GM18517 (cell line): Measurements from ENCODE around the gene PIGS.

ENCODE experiments used
- ATAC-seq: cut with Tn5 transposase; IDR thresholded peaks from one replicate; pipeline ENCODE4 v1.9.1; 2021; ENCODE audit warnings: mild to moderate bottlenecking, moderate library complexity; ENCODE audit not compliant: unreplicated experiment

Gene PIGS

DNA sequence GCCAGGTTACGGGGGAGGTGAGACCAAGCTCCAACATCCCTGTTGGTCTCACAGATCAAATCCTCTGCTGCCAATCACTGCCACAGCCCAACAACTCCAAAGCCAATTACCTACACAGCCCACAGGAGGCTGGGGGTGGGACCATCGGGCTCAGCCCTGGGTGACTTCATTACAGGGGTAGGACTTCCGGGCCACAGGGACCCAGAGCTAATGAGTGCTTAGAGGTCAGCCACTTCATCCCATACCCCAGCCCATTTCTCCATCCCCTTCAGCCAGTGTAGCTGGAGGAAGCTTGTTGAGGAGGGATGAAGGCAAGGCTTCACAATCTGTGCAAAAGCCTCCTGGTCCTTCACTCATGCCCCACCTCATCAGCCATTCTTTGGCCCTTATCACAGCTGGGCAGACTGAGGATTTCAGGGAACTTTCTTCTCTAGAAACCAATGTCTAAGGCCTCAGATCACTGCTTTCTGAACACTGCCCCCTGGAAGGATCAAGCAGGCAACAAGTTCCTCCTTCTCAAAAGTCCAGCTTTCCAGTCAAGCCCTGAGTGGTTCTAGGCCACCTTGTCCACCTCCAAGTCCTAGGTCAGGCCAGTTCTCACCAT lies 59.4 kb downstream of the PIGS start:
- no peak for ATAC-seq

DNA sequence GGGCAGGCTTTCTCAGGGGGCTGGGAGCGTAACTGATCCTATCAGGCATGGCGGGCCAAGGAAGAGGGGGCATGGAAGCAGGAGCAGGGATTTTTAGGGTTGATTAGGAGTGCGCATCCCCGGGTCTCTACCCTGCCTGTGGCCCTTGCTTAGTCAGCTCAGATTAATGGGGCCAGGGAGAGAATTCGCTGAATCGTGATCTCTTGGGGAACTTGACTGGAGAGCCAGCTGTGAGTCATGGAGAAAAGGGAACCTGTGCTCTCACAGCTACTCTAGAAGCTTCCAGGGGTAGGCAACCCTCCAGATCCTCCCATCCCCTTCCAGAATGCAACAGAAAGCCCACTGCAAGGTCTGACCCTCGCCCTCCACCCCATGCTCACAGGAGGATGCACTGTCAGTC lies 61.5 kb downstream of the PIGS start:
- ATAC-seq = no peak

DNA sequence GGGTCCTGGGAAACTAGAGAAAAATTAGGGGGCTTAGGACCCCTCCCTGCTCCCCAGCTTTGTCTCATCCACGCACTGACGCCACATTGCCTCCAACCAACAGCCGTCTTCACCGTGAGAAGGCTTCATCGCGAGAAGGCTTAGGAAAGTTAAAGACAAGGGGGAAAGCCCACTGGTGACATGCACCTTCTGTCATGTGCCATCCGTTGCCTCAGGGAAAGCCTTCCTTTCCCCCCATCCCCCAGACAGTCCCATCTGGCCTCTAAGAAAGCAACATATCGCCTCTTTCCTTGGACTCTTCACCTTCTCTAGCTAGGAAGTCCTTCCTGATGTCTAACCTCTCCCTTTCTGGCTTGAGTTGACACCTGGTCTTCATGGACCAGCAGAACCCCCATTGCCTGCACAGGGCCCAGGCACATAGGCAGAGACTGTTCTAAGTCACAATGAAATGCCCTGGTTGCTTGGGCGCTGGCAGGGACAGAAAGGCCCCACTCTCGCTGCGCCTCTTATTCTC lies 63.1 kb downstream of the PIGS start:
- ATAC-seq = no peak

DNA sequence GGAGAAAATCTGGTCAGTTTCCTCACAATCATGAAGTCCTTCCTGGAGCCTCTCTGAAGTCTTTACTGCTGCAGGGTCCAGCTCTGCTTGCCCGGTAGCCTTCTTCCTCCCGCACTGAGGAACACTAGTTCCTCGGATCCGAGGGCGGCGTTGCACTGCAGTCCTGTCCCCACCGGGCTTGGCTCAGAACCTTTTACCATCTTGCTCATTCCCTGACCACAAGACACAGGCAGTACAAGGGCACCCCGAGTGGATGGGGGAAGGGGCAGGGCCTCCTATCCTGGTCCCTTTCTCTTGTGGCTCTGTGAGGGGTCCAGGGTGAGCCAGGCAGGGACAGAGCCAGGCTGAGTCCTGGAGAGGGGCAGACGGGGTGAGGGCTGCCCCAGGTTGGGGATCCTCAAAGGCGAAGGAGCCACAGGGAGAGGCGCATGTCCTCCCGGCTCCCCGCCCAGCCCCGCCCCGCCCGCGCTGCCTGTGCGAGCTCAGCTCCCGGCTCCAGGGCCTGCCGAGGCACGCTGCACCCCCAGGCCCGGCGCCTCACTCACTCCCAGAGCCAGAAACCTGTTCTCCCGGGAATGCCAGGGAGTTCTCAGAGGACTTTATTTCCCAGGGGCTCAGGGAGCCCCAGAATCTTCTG lies 63.6 kb downstream of the PIGS start:
- no peak for ATAC-seq

DNA sequence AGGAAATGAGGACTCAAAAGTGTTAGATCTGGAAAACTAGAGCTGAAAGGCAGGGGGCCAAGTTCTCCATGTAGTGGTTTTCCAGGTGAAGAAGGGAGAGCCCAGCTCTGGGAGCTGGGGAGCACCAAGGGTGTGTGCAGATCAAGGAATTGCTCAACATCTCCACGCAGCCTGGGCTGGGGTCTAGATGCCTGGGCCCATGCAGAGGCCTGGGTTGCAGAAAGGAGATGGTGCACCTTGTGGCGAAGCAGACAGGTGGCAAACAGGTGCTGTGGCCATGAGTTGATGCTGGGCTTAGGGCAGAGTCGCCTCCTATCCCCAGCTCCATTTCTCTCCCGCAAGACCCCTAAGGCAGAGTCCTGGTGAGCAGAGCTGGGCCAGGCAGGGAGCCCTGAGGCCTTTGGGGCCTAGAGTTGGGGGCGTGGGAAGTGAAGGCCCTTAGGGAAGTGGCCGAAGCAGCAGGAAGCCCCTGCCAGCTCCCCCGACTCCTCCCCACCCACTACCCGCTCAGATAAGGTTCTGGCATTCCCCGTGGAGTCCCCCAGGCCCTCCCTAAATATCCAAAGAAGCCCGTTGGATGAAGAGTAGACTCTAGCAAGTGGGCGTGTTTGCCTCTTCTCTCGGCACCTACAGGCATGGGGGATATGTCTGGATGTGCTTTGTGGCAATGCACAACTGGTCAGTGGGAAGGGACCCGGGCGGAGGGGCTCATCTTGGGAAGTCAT lies 64.4 kb downstream of the PIGS start:
- no peak for ATAC-seq

DNA sequence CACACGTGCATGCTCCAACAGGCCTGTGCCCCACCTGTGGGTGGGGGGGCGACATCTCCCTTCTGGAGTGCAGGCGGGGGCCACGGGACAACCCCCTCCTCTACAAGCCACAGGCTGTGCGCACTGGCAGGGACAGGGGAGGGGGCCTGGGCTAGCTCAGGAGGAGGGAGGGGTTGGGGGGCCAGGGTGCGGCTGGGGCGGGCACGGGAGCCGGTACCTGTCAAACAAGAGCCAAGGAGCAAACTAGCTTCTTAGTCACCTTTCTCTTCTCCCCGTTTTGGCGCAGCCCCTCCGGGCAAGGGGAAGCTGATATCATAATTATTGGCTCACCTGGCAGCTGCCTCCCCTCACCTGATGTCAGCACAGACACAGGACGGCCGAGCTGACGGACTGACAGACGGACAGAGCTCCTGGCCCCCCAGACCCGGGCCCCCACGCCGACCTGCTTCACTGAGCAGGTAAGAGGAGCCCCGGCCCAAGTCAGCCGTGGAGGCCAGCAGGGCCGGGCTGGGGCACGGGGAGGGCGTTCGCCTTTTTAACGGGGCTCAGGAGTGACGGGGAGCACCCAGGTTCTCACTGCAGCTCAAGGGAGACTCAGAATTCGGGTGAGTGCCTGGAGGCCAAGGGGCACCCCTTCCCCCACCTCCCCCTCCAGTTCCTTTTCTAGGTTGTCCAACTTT lies 65.2 kb downstream of the PIGS start, which contains the start of gene FOXN1:
Gene FOXN1 (plus strand): TSS at position 363 of the 680 bp plus-strand sequence. CDS start 17,622 bp downstream, outside the sequence.
- ATAC-seq = no peak

DNA sequence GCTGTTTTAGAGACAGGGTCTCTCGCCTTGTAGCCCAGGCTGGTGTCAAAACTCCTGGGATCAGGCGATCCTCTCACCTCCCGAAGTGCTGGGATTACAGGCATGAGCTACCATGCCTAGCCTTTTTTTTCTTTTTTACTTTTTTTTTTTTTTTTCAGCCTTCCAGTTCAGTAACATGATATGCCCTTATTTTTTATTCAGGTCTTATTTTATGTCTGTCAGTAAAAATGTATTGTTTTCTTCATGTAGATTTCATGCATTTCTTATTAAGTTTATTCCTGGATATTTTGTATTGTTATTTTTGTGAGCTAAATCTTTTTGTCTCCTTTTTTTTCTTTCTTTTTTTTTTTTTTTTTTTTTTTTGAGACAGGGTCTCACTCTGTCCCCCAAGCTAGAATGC lies 67.9 kb downstream of the PIGS start:
- no peak for ATAC-seq
